Endothelial cell (in vitro differentiated cells): ENCODE data around the gene SH3RF3. TPM values are rescaled to one million over a fixed set of nuclear protein-coding genes. Genes with fewer than 3 reads are reported as not detected.

ENCODE experiments used
- DNase-seq: peaks from one replicate; pipeline ENCODE4 v3.0.0; 2021; ENCODE audit warnings: low spot score
- H3K27ac Mint-ChIP-seq: one replicate; pipeline ENCODE4 v1.8.0; 2021; ENCODE audit warnings: mixed read lengths, inconsistent platforms; ENCODE audit not compliant: unreplicated experiment
- H3K27me3 Mint-ChIP-seq: one replicate; pipeline ENCODE4 v1.8.0; 2021; ENCODE audit warnings: mild to moderate bottlenecking, moderate library complexity, mixed read lengths, inconsistent platforms; ENCODE audit not compliant: unreplicated experiment
- H3K36me3 Mint-ChIP-seq: one replicate; pipeline ENCODE4 v1.8.0; 2021; ENCODE audit warnings: mild to moderate bottlenecking, low read depth, mixed read lengths, inconsistent platforms; ENCODE audit not compliant: unreplicated experiment
- H3K4me1 Mint-ChIP-seq: one replicate; pipeline ENCODE4 v1.8.0; 2021; ENCODE audit warnings: mild to moderate bottlenecking, mixed read lengths, inconsistent platforms; ENCODE audit not compliant: unreplicated experiment
- H3K4me3 Mint-ChIP-seq: one replicate; pipeline ENCODE4 v1.8.0; 2021; ENCODE audit warnings: mild to moderate bottlenecking, mixed read lengths, inconsistent platforms; ENCODE audit not compliant: unreplicated experiment
- H3K9me3 Mint-ChIP-seq: one replicate; pipeline ENCODE4 v1.8.0; 2021; ENCODE audit warnings: mixed read lengths, inconsistent platforms; ENCODE audit not compliant: unreplicated experiment
- total RNA-seq: library from RNA; stranded (reverse); fragmentation: NEBNext Ultra II Directional; extraction: Animal tissue kit (Norgen Biotek cat#: 25700); gene quantifications from one replicate; pipeline ENCODE4 v1.2.1, GENCODE V29; 2021; ENCODE audit not compliant: unreplicated experiment
- TF ChIP-seq, protein P1 (sequence below): fragments of 200-600 bp; sonication (generic); IDR thresholded peaks from one replicate; pipeline ENCODE4 v1.5.0; 2021; ENCODE audit warnings: antibody characterized with exemption; ENCODE audit not compliant: unreplicated experiment

Gene SH3RF3
- total RNA-seq, 1 donor from 2014 or later: 12.8 TPM

DNA sequence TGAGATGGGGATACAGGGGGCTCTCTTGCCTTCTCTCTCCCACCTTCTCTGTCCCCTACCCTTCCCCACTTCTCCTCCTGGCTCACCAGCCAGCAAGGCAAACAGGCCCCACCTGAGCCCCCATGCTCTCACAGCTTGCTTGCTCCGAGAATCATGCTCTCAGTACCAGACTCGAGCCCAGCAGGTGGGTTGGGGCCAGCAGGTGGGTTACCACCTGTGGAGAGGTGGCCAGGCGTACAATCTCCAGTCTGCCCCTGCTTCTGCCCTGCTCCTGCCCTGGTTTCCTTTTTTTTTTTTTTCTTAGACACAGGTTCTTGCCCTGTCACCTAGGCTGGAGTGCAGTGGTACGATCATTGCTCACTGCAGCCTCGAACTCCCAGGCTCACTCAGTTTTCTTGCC, 214.5 kb downstream of the SH3RF3 start:
- H3K36me3 Mint-ChIP-seq: peaks cover 5% of the 10 kb centered on the region
- no peaks in the 10 kb centered on the region for H3K9me3 Mint-ChIP-seq
- no peak overlapping the region for H3K4me3 Mint-ChIP-seq
- peaks cover 29% of the 10 kb centered on the region for H3K4me1 Mint-ChIP-seq
- TF ChIP-seq, protein P1, sequence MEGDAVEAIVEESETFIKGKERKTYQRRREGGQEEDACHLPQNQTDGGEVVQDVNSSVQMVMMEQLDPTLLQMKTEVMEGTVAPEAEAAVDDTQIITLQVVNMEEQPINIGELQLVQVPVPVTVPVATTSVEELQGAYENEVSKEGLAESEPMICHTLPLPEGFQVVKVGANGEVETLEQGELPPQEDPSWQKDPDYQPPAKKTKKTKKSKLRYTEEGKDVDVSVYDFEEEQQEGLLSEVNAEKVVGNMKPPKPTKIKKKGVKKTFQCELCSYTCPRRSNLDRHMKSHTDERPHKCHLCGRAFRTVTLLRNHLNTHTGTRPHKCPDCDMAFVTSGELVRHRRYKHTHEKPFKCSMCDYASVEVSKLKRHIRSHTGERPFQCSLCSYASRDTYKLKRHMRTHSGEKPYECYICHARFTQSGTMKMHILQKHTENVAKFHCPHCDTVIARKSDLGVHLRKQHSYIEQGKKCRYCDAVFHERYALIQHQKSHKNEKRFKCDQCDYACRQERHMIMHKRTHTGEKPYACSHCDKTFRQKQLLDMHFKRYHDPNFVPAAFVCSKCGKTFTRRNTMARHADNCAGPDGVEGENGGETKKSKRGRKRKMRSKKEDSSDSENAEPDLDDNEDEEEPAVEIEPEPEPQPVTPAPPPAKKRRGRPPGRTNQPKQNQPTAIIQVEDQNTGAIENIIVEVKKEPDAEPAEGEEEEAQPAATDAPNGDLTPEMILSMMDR: no peak
- H3K27me3 Mint-ChIP-seq: peaks cover 1% of the 10 kb centered on the region
- no peak overlapping the region for H3K27ac Mint-ChIP-seq
- DNase-seq: no peak

DNA sequence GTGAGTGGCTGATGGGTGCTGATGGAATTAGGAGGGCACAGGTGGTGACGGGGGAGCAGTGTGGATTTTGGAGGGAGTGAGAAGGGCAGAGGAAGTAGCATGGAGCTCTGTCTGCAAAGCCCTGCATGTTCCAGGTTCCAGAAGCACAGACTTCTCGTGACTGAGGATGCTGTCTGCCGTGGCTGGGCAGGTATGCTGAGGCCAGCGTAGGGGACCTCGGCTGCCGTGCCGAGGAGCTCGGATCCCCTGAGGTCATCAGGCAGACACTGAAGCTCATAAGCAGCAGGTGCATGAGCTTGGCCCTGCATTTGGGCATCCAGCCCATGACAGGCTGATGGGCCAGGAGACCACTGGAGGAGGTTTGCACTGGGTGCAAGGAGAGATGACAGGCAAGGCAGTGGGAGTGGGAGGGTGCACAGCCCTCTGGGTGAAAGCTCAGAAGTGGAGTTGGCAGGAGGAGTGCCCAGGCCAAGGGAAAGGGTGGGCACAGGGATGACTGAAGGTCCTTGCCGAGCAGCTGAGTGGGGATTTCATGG, 215.3 kb downstream of the SH3RF3 start:
- DNase-seq: no peak
- Mint-ChIP-seq H3K27ac (no peak overlapping the region), H3K9me3 (no peaks in the 10 kb centered on the region), H3K27me3 (peaks cover 1% of the 10 kb centered on the region), H3K4me1 (peaks cover 37% of the 10 kb centered on the region), H3K36me3 (peaks cover 5% of the 10 kb centered on the region), H3K4me3 (no peak overlapping the region)
- TF ChIP-seq, protein P1: no peak

DNA sequence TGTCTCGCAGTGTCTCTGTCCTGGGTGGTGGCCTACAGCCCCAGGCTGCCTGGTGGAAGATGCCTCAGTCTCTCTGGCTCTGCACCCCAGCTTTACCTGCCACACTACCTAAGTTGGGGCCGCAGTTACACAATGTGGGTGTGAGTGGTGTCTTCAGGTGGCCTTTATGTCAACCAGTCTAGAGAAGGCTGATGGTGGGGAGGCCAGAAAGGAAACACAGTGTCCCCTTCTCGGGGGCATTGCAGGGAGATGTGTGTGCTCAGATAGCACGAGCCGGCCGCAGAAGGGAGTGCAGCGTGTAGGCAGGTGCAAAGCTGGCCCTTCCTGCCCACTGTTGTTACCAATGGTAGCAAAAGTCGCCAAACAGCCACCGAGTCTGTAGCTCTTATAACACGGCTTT, 216.1 kb downstream of the SH3RF3 start:
- Mint-ChIP-seq H3K27me3 (peaks cover 1% of the 10 kb centered on the region), H3K4me3 (no peak overlapping the region), H3K9me3 (no peaks in the 10 kb centered on the region), H3K27ac (no peak overlapping the region), H3K36me3 (peaks cover 5% of the 10 kb centered on the region), H3K4me1 (peaks cover 41% of the 10 kb centered on the region)
- no peak for DNase-seq
- TF ChIP-seq, protein P1: no peak

DNA sequence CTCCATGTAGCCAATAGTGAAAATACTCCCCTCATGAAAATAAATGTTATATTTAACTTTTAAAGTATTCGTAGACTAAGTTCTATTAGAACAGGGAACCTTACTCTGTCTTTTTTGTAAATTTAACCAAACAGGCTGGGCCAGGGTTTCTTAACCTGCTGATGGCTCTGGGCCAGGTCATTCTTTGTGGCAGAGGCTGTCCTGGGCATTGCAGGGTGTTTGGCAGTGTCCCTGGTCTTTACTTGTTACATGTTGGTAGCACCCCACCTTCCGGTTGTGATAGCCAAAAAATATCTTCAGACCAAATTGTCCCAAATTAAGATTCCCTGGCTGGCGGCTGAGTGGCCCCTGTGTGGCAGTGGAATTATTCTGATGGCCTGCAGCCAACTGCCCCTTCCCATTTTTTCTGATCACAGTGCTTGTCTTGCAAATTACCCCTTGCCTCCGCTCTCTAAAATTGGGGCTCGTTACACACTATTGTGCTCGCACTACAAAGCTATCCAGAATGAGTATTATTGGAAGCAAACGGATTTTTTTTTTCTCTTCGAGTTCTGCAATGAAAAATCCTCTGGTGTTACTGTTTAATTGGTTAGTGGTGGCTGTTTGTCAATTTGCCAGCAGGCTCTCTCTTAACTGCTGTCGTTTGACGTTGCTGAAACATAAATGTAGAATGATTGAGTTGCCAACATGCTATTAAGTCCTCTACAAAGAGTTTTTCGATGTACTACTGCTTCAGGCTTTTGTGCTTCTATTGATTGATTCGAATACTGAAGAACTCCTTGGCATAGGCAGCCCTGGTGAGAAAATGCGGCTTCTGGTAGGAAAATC, 216.9 kb downstream of the SH3RF3 start:
- no peak for DNase-seq
- H3K27ac Mint-ChIP-seq: no peak overlapping the region
- peaks cover 42% of the 10 kb centered on the region for H3K4me1 Mint-ChIP-seq
- peaks cover under 1% of the 10 kb centered on the region for H3K36me3 Mint-ChIP-seq
- peaks cover 1% of the 10 kb centered on the region for H3K27me3 Mint-ChIP-seq
- H3K9me3 Mint-ChIP-seq: no peaks in the 10 kb centered on the region
- TF ChIP-seq, protein P1: no peak
- H3K4me3 Mint-ChIP-seq: no peak overlapping the region

DNA sequence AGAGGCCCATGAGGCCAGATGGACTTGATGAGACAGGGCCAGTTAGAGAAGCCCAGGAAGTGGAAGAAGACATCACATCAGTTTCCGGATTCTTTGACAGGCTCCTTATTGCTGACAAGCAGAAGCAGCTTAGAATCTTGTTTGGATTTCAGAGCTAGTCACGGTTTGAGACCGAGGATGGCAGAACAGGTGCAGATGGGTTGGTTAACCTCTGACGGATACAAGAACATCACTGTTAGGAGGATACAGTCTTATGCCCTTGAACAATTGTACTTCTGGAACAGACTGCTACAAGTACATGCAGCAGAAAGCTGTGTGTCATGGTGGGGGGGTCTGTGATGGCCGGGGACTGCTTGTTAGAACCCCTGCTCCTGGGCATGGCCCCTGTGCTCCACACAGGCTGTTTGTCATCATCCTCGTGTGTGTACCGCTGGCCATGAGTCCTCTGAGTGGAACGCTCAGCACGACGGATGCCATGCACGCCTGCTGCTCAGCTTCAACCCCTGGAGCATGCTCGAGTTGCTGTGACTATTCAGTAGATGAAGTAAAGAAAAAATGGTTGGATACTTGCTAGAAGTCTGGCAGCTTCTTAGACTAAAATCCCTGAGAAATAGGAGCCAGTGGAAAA, 217.7 kb downstream of the SH3RF3 start:
- H3K36me3 Mint-ChIP-seq: no peaks in the 10 kb centered on the region
- TF ChIP-seq, protein P1: no peak
- peaks cover 1% of the 10 kb centered on the region for H3K27me3 Mint-ChIP-seq

More for the DNA sequence above, 217.7 kb downstream of the SH3RF3 start:
- Mint-ChIP-seq H3K9me3 (no peaks in the 10 kb centered on the region), H3K27ac (no peak overlapping the region), H3K4me1 (peaks cover 34% of the 10 kb centered on the region), H3K4me3 (no peak overlapping the region)
- no peak for DNase-seq
